Stimulated activated CD4-positive, alpha-beta T cell treated with anti-CD3 and anti-CD28 coated beads, Interleukin-15, amount 100 ng/mL, for 24 hours (primary cell): Measurements from ENCODE around the gene RASSF5.

Source experiments
- DNase-seq: peaks from one replicate; pipeline ENCODE4 v3.0.0-alpha.2; 2020

Gene RASSF5

GRCh38 chr1:206637605-206638004 is 130.3 kb downstream of the RASSF5 start:
- DNase-seq = no peak
